ENCODE results near the gene TRIM2.

GRCh38 chr4:153346031-153346430, 141.8 kb downstream of the TRIM2 start:
- no peak for TF ChIP-seq CTCF (conservative IDR thresholded peaks at IDR 0.05; ENCODE audit: low read depth, low read length)
- no peak for TF ChIP-seq EZH2 (IDR thresholded peaks at IDR 0.05; ENCODE audit: borderline replicate concordance, low read depth, low read length, poor library complexity, severe bottlenecking)

Measured in A673 (cell line).